Measurements from ENCODE around the gene UBE2E1. TPM values are rescaled to one million over a fixed set of nuclear protein-coding genes. Genes with fewer than 3 reads are reported as not detected.

Gene UBE2E1
- total and polyA plus RNA-seq, 2 experiments from 2014 or later, result 39.9 to 120 TPM

DNA sequence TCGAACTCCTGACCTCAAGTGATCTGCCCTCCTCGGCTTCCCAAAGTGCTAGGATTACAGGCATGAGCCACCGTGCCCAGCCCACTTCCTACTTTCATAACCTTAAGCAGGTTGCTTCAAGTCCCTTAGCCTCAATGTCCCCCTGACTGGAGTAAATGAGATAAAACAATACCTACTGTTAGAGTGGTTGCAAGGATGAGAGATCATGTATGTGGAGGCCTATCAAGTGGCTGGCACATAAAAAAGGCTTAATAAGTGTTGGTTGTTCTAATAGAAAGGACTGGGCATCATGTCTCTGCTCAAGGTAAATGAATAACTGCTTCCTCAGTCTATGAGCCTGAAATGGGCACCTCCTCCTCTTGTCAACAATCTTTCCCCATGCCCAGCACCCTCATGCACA is 25.9 kb upstream of the UBE2E1 start (continued):
- TF ChIP-seq, protein P1, sequence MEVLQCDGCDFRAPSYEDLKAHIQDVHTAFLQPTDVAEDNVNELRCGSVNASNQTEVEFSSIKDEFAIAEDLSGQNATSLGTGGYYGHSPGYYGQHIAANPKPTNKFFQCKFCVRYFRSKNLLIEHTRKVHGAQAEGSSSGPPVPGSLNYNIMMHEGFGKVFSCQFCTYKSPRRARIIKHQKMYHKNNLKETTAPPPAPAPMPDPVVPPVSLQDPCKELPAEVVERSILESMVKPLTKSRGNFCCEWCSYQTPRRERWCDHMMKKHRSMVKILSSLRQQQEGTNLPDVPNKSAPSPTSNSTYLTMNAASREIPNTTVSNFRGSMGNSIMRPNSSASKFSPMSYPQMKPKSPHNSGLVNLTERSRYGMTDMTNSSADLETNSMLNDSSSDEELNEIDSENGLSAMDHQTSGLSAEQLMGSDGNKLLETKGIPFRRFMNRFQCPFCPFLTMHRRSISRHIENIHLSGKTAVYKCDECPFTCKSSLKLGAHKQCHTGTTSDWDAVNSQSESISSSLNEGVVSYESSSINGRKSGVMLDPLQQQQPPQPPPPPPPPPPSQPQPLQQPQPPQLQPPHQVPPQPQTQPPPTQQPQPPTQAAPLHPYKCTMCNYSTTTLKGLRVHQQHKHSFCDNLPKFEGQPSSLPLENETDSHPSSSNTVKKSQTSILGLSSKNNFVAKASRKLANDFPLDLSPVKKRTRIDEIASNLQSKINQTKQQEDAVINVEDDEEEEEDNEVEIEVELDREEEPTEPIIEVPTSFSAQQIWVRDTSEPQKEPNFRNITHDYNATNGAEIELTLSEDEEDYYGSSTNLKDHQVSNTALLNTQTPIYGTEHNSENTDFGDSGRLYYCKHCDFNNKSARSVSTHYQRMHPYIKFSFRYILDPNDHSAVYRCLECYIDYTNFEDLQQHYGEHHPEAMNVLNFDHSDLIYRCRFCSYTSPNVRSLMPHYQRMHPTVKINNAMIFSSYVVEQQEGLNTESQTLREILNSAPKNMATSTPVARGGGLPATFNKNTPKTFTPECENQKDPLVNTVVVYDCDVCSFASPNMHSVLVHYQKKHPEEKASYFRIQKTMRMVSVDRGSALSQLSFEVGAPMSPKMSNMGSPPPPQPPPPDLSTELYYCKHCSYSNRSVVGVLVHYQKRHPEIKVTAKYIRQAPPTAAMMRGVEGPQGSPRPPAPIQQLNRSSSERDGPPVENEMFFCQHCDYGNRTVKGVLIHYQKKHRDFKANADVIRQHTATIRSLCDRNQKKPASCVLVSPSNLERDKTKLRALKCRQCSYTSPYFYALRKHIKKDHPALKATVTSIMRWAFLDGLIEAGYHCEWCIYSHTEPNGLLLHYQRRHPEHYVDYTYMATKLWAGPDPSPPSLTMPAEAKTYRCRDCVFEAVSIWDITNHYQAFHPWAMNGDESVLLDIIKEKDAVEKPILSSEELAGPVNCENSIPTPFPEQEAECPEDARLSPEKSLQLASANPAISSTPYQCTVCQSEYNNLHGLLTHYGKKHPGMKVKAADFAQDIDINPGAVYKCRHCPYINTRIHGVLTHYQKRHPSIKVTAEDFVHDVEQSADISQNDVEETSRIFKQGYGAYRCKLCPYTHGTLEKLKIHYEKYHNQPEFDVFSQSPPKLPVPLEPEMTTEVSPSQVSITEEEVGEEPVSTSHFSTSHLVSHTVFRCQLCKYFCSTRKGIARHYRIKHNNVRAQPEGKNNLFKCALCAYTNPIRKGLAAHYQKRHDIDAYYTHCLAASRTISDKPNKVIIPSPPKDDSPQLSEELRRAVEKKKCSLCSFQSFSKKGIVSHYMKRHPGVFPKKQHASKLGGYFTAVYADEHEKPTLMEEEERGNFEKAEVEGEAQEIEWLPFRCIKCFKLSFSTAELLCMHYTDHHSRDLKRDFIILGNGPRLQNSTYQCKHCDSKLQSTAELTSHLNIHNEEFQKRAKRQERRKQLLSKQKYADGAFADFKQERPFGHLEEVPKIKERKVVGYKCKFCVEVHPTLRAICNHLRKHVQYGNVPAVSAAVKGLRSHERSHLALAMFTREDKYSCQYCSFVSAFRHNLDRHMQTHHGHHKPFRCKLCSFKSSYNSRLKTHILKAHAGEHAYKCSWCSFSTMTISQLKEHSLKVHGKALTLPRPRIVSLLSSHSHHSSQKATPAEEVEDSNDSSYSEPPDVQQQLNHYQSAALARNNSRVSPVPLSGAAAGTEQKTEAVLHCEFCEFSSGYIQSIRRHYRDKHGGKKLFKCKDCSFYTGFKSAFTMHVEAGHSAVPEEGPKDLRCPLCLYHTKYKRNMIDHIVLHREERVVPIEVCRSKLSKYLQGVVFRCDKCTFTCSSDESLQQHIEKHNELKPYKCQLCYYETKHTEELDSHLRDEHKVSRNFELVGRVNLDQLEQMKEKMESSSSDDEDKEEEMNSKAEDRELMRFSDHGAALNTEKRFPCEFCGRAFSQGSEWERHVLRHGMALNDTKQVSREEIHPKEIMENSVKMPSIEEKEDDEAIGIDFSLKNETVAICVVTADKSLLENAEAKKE (CRISPR knock-in tag; IDR thresholded peaks at IDR 0.05), result no peak
- no peak for TF ChIP-seq CREB1 (CRISPR knock-in tag; IDR thresholded peaks at IDR 0.05; ENCODE audit: low read depth)

DNA sequence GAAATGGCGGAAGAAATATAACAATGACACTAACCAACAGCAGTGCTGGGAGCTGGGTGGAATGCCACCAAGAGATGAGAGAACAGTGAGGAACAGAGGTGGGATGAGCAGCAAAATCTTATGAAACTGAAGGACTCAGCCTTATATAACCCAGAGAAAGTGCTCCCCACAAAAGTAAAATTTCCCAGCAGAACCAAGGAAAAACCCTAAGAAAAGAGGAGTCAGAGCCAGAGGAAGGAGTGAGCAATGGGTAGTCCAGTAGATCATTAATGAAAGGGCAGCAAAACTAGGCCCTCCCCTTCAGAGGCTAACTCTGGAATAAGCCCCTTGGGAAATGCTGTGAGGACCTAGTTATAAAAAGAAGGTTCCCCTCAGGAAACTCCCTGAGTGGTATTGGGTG is 24.7 kb upstream of the UBE2E1 start:
- H3K79me2 ChIP-seq (replicated peaks; ENCODE audit: insufficient read depth), result no peaks in the 10 kb centered on the region
- H3K9me2 ChIP-seq (ENCODE audit: insufficient read depth), result no peaks in the 10 kb centered on the region
- Mint-ChIP-seq H3K4me3 (no peak overlapping the region), H3K27me3 (ENCODE audit: insufficient read depth, low read depth, poor library complexity) (no peaks in the 10 kb centered on the region), H3K36me3 (ENCODE audit: low read depth) (no peaks in the 10 kb centered on the region), H3K9me3 (no peaks in the 10 kb centered on the region), H3K27ac (no peak overlapping the region), H3K4me1 (peaks cover 8% of the 10 kb centered on the region; the same call in 2 of the 3 replicates)
- no peak overlapping the region for H3K27ac ChIP-seq (ENCODE audit: low read depth)
- H3K27me3 ChIP-seq (ENCODE audit: insufficient read depth), result no peaks in the 10 kb centered on the region
- no peaks in the 10 kb centered on the region for H3K36me3 ChIP-seq (ENCODE audit: insufficient read depth)
- ATAC-seq, result no peak
- DNase-seq (ENCODE audit: low spot score), result no peak
- H3K4me2 ChIP-seq, result no peak overlapping the region
- H3K4me1 ChIP-seq (ENCODE audit: insufficient read depth), result no peaks in the 10 kb centered on the region
- H3K4me3 ChIP-seq, result no peak overlapping the region
- no peak overlapping the region for H2AFZ ChIP-seq
- H3F3A ChIP-seq (replicated peaks; ENCODE audit: low read depth), result no peaks in the 10 kb centered on the region
- no peaks in the 10 kb centered on the region for H4K20me1 ChIP-seq (replicated peaks; ENCODE audit: insufficient read depth)
- TF ChIP-seq JUNB (IDR thresholded peaks at IDR 0.05; ENCODE audit: unreplicated experiment) (no peak), CREB1 (CRISPR knock-in tag; IDR thresholded peaks at IDR 0.05; ENCODE audit: low read depth) (no peak), ZNF331 (CRISPR knock-in tag; IDR thresholded peaks at IDR 0.05; ENCODE audit: low read depth) (no peak), POLR2AphosphoS5 (IDR thresholded peaks at IDR 0.05; ENCODE audit: low read depth) (no peak), EZH2phosphoT487 (IDR thresholded peaks at IDR 0.05; ENCODE audit: unreplicated experiment) (no peak), NANOG (IDR thresholded peaks at IDR 0.05; ENCODE audit: borderline replicate concordance) (no peak), ZNF114 (CRISPR knock-in tag; IDR thresholded peaks at IDR 0.05) (no peak)
- TF ChIP-seq, protein P2, sequence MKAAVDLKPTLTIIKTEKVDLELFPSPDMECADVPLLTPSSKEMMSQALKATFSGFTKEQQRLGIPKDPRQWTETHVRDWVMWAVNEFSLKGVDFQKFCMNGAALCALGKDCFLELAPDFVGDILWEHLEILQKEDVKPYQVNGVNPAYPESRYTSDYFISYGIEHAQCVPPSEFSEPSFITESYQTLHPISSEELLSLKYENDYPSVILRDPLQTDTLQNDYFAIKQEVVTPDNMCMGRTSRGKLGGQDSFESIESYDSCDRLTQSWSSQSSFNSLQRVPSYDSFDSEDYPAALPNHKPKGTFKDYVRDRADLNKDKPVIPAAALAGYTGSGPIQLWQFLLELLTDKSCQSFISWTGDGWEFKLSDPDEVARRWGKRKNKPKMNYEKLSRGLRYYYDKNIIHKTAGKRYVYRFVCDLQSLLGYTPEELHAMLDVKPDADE (IDR thresholded peaks at IDR 0.05), result no peak
- TF ChIP-seq, protein P3, sequence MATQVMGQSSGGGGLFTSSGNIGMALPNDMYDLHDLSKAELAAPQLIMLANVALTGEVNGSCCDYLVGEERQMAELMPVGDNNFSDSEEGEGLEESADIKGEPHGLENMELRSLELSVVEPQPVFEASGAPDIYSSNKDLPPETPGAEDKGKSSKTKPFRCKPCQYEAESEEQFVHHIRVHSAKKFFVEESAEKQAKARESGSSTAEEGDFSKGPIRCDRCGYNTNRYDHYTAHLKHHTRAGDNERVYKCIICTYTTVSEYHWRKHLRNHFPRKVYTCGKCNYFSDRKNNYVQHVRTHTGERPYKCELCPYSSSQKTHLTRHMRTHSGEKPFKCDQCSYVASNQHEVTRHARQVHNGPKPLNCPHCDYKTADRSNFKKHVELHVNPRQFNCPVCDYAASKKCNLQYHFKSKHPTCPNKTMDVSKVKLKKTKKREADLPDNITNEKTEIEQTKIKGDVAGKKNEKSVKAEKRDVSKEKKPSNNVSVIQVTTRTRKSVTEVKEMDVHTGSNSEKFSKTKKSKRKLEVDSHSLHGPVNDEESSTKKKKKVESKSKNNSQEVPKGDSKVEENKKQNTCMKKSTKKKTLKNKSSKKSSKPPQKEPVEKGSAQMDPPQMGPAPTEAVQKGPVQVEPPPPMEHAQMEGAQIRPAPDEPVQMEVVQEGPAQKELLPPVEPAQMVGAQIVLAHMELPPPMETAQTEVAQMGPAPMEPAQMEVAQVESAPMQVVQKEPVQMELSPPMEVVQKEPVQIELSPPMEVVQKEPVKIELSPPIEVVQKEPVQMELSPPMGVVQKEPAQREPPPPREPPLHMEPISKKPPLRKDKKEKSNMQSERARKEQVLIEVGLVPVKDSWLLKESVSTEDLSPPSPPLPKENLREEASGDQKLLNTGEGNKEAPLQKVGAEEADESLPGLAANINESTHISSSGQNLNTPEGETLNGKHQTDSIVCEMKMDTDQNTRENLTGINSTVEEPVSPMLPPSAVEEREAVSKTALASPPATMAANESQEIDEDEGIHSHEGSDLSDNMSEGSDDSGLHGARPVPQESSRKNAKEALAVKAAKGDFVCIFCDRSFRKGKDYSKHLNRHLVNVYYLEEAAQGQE (IDR thresholded peaks at IDR 0.05; ENCODE audit: unreplicated experiment), result no peak

Measured in GM23338 (cell line).